ENCODE results near the gene H6PD.
"Not testable (repeated sequence)": the region's sequence is repeated elsewhere in the genome, so short reads cannot be mapped to it uniquely, and the experiment has no call there.

H6PD gene

GRCh38 chr1:9281071-9281827, 46.7 kb downstream of the H6PD start:
- DNase-seq: no peak

GRCh38 chr1:9281908-9282695, 47.5 kb downstream of the H6PD start:
- DNase-seq: no peak

GRCh38 chr1:9282696-9282955, 48.1 kb downstream of the H6PD start:
- no peak for DNase-seq

- no peak for DNase-seq
Observed at GRCh38 chr1:9284061-9284460, 49.5 kb downstream of the H6PD start.

GRCh38 chr1:9286556-9286955, 52.0 kb downstream of the H6PD start:
- no peak for DNase-seq

GRCh38 chr1:9289090-9289534, 54.5 kb downstream of the H6PD start:
- peak; percentile 95 for DNase-seq

- DNase-seq: no peak
Observed at GRCh38 chr1:9289711-9290485, 55.3 kb downstream of the H6PD start.

GRCh38 chr1:9291914-9292360, 57.4 kb downstream of the H6PD start:
- no peak for DNase-seq

- peak; percentile 78 for DNase-seq
Observed at GRCh38 chr1:9292361-9293240, 58.0 kb downstream of the H6PD start, which contains the start of gene SPSB1. SPSB1 (plus strand) TSS chr1:9292894; CDS start chr1:9355892, 62,998 bp downstream.

GRCh38 chr1:9293241-9293532, 58.6 kb downstream of the H6PD start:
- DNase-seq: no peak

GRCh38 chr1:9293533-9294404, 59.2 kb downstream of the H6PD start:
- peak; percentile 75 for DNase-seq

- DNase-seq: no peak
Observed at GRCh38 chr1:9294405-9294773, 59.8 kb downstream of the H6PD start.

- no peak for DNase-seq
Observed at GRCh38 chr1:9294910-9295636, 60.5 kb downstream of the H6PD start.

- no peak for DNase-seq
Observed at GRCh38 chr1:9295884-9296283, 61.3 kb downstream of the H6PD start.

- no peak for DNase-seq
Observed at GRCh38 chr1:9296850-9297249, 62.3 kb downstream of the H6PD start.

- no peak for DNase-seq
Observed at GRCh38 chr1:9297831-9298230, 63.3 kb downstream of the H6PD start.

GRCh38 chr1:9298282-9298681, 63.7 kb downstream of the H6PD start:
- no peak for DNase-seq

GRCh38 chr1:9299571-9300541, 65.3 kb downstream of the H6PD start:
- not testable (repeated sequence) for DNase-seq

- DNase-seq: no peak
Observed at GRCh38 chr1:9300573-9300972, 66.0 kb downstream of the H6PD start.
